Left lung (tissue), 10 donors: Measurements from ENCODE around the gene RYR3. TPM values are rescaled to one million over a fixed set of nuclear protein-coding genes. Genes with fewer than 3 reads are reported as not detected.

Source experiments
- ATAC-seq: fragments of 200-7000 bp; cut with Tn5 transposase; one replicate; pipeline ENCODE4 v1.9.1; 2020; ENCODE audit warnings: moderate library complexity
- DNase-seq, 4 donors: peaks; one replicate each; pipeline ENCODE4 v3.0.0-alpha.2; 2013 to 2020
- H3K27ac ChIP-seq, 2 donors: fragments of 200-600 bp; sonication (generic) in 1 of 2; one replicate each; pipeline versions ENCODE4 v1.5.0 to v1.8.0; 2020 to 2021
- H3K27me3 ChIP-seq, 2 donors: fragments of 200-600 bp; sonication (generic) in 1 of 2; one replicate each; pipeline versions ENCODE4 v1.5.0 to v1.8.0; 2020 to 2021
- H3K36me3 ChIP-seq, 2 donors: fragments of 200-600 bp; sonication (generic) in 1 of 2; one replicate each; pipeline versions ENCODE4 v1.5.0 to v1.8.0; 2020 to 2021
- H3K4me1 ChIP-seq, 2 donors: fragments of 200-600 bp; one replicate each; pipeline ENCODE4 v1.8.0; 2021
- H3K4me3 ChIP-seq, 2 donors: fragments of 200-600 bp; sonication (generic) in 1 of 2; one replicate each; pipeline versions ENCODE4 v1.5.0 to v1.8.0; 2020 to 2021; ENCODE audit warnings: mild to moderate bottlenecking in 1 of 2
- H3K9me3 ChIP-seq, 2 donors: fragments of 200-600 bp; sonication (generic) in 1 of 2; one replicate each; pipeline versions ENCODE4 v1.5.0 to v1.8.0; 2020 to 2021
- CTCF ChIP-seq, 2 donors: fragments of 200-600 bp; sonication (generic) in 1 of 2; IDR thresholded peaks; one replicate each; pipeline versions ENCODE4 v1.5.0 to v1.8.0; 2021; ENCODE audit warnings: antibody characterized with exemption in 2 of 2
- intact Hi-C, 2 donors: fragments of 100-400 bp; cut with DNase I; formaldehyde crosslinking; loops; one replicate each; pipeline versions ENCODE4 v1.11.2 to v1.14.2; 2022
- polyA plus RNA-seq, 6 donors: library from polyadenylated mRNA; unstranded; fragments of 120-200 nt; gene quantifications; one replicate each; pipeline ENCODE4 v1.2.1, GENCODE V29; 2013; ENCODE audit not compliant: insufficient read length in 6 of 6
- total RNA-seq, 2 donors: library from RNA; stranded (reverse); fragmentation: NEBNext Ultra II Directional; extraction: Animal tissue kit (Norgen Biotek cat#: 25700); gene quantifications; one replicate each; pipeline ENCODE4 v1.2.1, GENCODE V29; 2021
- donor health status: DM: no; HTN: yes; CAD: no.
- donor health status: DM: no; HTN: no; CAD: no.

Gene RYR3
- total and polyA plus RNA-seq, 8 donors: 0.24 to 12.6 (median 8.6) TPM

- Histone ChIP-seq H3K27me3 (no peaks in the 10 kb centered on the region), H3K4me1 (no peaks in the 10 kb centered on the region), H3K27ac (no peak overlapping the region), H3K36me3 (no peaks in the 10 kb centered on the region), H3K4me3 (no peak overlapping the region), H3K9me3 (no peaks in the 10 kb centered on the region)
- ATAC-seq (no peak), DNase-seq (no peak)
- no peak for TF ChIP-seq CTCF (IDR thresholded peaks at IDR 0.05)
- intact Hi-C loops: no loop called here
Measured at GRCh38 chr15:33508703-33509102, 197.9 kb downstream of the RYR3 start.

- Histone ChIP-seq H3K27me3 (no peaks in the 10 kb centered on the region), H3K36me3 (no peaks in the 10 kb centered on the region), H3K4me3 (no peak overlapping the region), H3K9me3 (no peaks in the 10 kb centered on the region), H3K27ac (no peak overlapping the region), H3K4me1 (no peaks in the 10 kb centered on the region)
- ATAC-seq (no peak), DNase-seq (no peak)
- intact Hi-C loops: no loop called here
- TF ChIP-seq CTCF (IDR thresholded peaks at IDR 0.05): no peak
Measured at GRCh38 chr15:33515121-33515520, 204.4 kb downstream of the RYR3 start.

- H3K36me3 ChIP-seq: no peaks in the 10 kb centered on the region
- H3K27me3 ChIP-seq: no peaks in the 10 kb centered on the region
- H3K27ac ChIP-seq: no peak overlapping the region
- intact Hi-C loops: no loop called here
- no peak overlapping the region for H3K4me3 ChIP-seq
- ATAC-seq (no peak), DNase-seq (no peak)
- H3K4me1 ChIP-seq: no peaks in the 10 kb centered on the region
- H3K9me3 ChIP-seq: no peaks in the 10 kb centered on the region
- no peak for TF ChIP-seq CTCF (IDR thresholded peaks at IDR 0.05)
Measured at GRCh38 chr15:33516563-33516962, 205.8 kb downstream of the RYR3 start.

- Histone ChIP-seq H3K36me3 (no peaks in the 10 kb centered on the region), H3K4me1 (no peaks in the 10 kb centered on the region), H3K27me3 (no peaks in the 10 kb centered on the region), H3K4me3 (no peak overlapping the region), H3K9me3 (no peaks in the 10 kb centered on the region), H3K27ac (no peak overlapping the region)
- intact Hi-C loops: no loop called here
- no peak for TF ChIP-seq CTCF (IDR thresholded peaks at IDR 0.05)
- ATAC-seq (no peak), DNase-seq (no peak)
Measured at GRCh38 chr15:33517944-33518343, 207.2 kb downstream of the RYR3 start.

GRCh38 chr15:33518421-33518820 lies 207.7 kb downstream of the RYR3 start:
- H3K36me3 ChIP-seq: no peaks in the 10 kb centered on the region
- intact Hi-C loops: no loop called here
- H3K27ac ChIP-seq: no peak overlapping the region
- no peak for ATAC-seq
- TF ChIP-seq CTCF (IDR thresholded peaks at IDR 0.05): no peak
- H3K4me3 ChIP-seq: no peak overlapping the region
- H3K27me3 ChIP-seq: no peaks in the 10 kb centered on the region
- H3K4me1 ChIP-seq: no peaks in the 10 kb centered on the region
- H3K9me3 ChIP-seq: no peaks in the 10 kb centered on the region
- no peak for DNase-seq
